Measurements from ENCODE around the gene PRIM2. TPM values are rescaled to one million over a fixed set of nuclear protein-coding genes. Genes with fewer than 3 reads are reported as not detected.
"Not testable (repeated sequence)": the region's sequence is repeated elsewhere in the genome, so short reads cannot be mapped to it uniquely, and the experiment has no call there.

The PRIM2 gene
- total RNA-seq, 4 donors from 2014 or later, result 6.0 to 15.0 (median 7.0) TPM

GRCh38 chr6:57347597-57347996, 30.2 kb downstream of the PRIM2 start:
- H3K27me3 ChIP-seq; H3K4me3 ChIP-seq; H3K4me1 ChIP-seq; H3K27ac ChIP-seq (replicated peaks in 1 of 4); DNase-seq (ENCODE audit: extremely low spot score); H3K9me3 ChIP-seq; H3K36me3 ChIP-seq; intact Hi-C loops (cut with DNase I): not testable (repeated sequence)

- H3K4me3 ChIP-seq; H3K4me1 ChIP-seq; DNase-seq (ENCODE audit: extremely low spot score); H3K36me3 ChIP-seq; intact Hi-C loops (cut with DNase I); H3K9me3 ChIP-seq; H3K27me3 ChIP-seq; H3K27ac ChIP-seq (replicated peaks in 1 of 4): not testable (repeated sequence)
- WGBS, result 53% methylated on average over 6 of the region's 6 CpGs
These were observed 33.0 kb downstream of the PRIM2 start for GRCh38 chr6:57350443-57350842.

GRCh38 chr6:57352596-57352995, 35.2 kb downstream of the PRIM2 start:
- H3K9me3 ChIP-seq; H3K27ac ChIP-seq (replicated peaks in 1 of 4); intact Hi-C loops (cut with DNase I); H3K36me3 ChIP-seq; H3K27me3 ChIP-seq; DNase-seq (ENCODE audit: extremely low spot score); H3K4me3 ChIP-seq; H3K4me1 ChIP-seq: not testable (repeated sequence)
- 39% methylated on average over 1 of the region's 1 CpG for WGBS

GRCh38 chr6:57358319-57358718, 40.9 kb downstream of the PRIM2 start:
- H3K9me3 ChIP-seq; intact Hi-C loops (cut with DNase I); DNase-seq (ENCODE audit: extremely low spot score); H3K27me3 ChIP-seq; H3K36me3 ChIP-seq; H3K27ac ChIP-seq (replicated peaks in 1 of 4); H3K4me1 ChIP-seq; H3K4me3 ChIP-seq: not testable (repeated sequence)

DNA sequence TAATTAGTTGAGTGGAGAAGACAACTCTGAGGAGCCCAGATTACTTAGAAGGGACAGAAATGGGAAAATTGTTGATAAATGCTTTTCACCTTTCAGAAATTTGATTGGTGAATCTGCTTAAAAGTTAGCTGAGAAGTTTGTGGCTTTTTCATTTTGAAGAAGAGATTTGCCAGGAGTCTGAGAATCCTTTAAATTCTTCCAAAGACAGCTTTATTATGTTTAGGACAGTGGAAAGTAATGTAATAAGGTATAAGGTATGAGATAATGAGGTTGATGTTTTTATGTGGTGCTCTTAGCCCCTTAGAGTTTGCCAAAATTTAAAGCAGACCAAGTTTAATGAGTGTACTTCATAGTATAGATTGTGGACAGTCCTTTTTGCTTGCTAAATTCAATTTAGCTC, 42.3 kb downstream of the PRIM2 start:
- H3K27me3 ChIP-seq; intact Hi-C loops (cut with DNase I); H3K4me1 ChIP-seq; H3K27ac ChIP-seq (replicated peaks in 1 of 4); DNase-seq (ENCODE audit: extremely low spot score); H3K36me3 ChIP-seq; H3K9me3 ChIP-seq; H3K4me3 ChIP-seq: not testable (repeated sequence)

GRCh38 chr6:57362340-57362739, 44.9 kb downstream of the PRIM2 start:
- intact Hi-C loops (cut with DNase I); H3K4me3 ChIP-seq; H3K36me3 ChIP-seq; H3K27ac ChIP-seq (replicated peaks in 1 of 4); DNase-seq (ENCODE audit: extremely low spot score); H3K27me3 ChIP-seq; H3K4me1 ChIP-seq; H3K9me3 ChIP-seq: not testable (repeated sequence)
- 80% methylated on average over 2 of the region's 2 CpGs for WGBS

DNA sequence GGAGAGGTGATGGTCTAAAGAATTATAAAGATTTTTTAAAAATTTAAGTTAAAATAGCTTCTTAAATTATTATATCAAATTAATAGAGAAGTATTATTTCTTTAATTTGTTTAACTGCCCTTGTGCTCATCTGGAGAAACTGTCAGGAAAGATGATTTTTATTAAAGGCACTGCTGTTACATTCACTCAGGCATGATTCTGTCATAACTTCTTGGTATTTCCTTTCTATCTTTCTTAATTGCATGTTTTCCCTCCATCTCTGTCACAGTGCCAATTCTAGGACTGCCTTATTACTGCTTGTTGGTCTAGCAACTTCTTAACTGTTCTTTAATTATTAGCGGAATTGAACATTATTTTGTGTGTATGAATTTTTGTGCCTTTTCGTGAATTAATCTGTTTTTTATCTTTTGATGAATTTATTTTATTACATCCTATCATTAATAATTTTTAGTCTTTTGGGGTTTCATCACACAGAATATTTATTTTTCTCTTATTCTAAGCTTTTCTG, 47.7 kb downstream of the PRIM2 start:
- H3K36me3 ChIP-seq; H3K4me1 ChIP-seq; H3K4me3 ChIP-seq; H3K9me3 ChIP-seq; H3K27me3 ChIP-seq; DNase-seq (ENCODE audit: extremely low spot score); H3K27ac ChIP-seq (replicated peaks in 1 of 4); intact Hi-C loops (cut with DNase I): not testable (repeated sequence)
- 90% methylated on average over 2 of the region's 2 CpGs for WGBS

- H3K4me3 ChIP-seq; intact Hi-C loops (cut with DNase I); H3K27me3 ChIP-seq; H3K4me1 ChIP-seq; DNase-seq (ENCODE audit: extremely low spot score); H3K36me3 ChIP-seq; H3K27ac ChIP-seq (replicated peaks in 1 of 4); H3K9me3 ChIP-seq: not testable (repeated sequence)
- 95% methylated on average over 4 of the region's 4 CpGs for WGBS
These were observed 51.7 kb downstream of the PRIM2 start for GRCh38 chr6:57368965-57369731.

- WGBS, result 88% methylated on average over 1 of the region's 1 CpG
- H3K4me1 ChIP-seq; DNase-seq (ENCODE audit: extremely low spot score); intact Hi-C loops (cut with DNase I); H3K27ac ChIP-seq (replicated peaks in 1 of 4); H3K4me3 ChIP-seq; H3K36me3 ChIP-seq; H3K9me3 ChIP-seq; H3K27me3 ChIP-seq: not testable (repeated sequence)
These were observed 54.3 kb downstream of the PRIM2 start for GRCh38 chr6:57371779-57372178.

DNA sequence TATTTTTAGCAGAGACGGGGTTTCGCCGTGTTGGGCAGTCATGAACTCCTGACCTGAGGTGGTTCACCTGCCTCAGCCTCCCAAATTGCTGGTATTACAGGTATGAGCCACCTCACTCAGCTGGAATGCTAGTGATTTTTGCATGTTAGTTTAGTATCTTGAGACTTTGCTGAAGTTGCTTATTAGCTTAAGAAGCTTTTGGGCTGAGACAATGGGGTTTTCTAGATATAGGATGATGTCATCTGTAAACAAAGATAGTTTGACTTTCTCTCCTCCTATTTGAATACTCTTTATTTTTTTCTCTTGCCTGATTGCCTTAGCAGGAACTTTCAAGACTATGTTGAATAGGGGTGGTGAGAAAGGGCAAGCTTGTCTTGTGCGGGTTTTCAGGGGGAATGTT, 57.3 kb downstream of the PRIM2 start:
- intact Hi-C loops (cut with DNase I); DNase-seq (ENCODE audit: extremely low spot score); H3K36me3 ChIP-seq; H3K9me3 ChIP-seq; H3K27me3 ChIP-seq; H3K27ac ChIP-seq (replicated peaks in 1 of 4); H3K4me3 ChIP-seq; H3K4me1 ChIP-seq: not testable (repeated sequence)
- 100% methylated on average over 3 of the region's 4 CpGs for WGBS

DNA sequence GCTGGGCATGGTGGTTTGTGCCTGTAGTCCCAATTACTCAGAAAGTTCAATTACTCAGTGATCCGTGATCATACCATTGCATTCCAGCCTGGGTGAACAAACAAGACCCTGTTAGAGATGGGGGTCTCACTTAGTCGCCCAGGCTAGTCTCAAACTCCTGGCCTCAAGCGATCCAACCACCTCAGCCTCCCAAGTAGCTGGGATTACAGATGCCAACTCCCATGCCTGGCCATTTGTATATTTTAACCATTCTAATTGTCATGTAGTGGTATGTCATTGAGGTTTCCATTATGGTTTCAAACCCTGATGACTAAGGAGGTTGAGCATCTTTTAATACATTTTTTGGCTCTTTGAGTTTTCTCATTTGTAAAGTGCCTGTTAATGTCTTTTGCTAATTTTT, 58.7 kb downstream of the PRIM2 start:
- H3K4me1 ChIP-seq; H3K4me3 ChIP-seq; H3K36me3 ChIP-seq; H3K27ac ChIP-seq (replicated peaks in 1 of 4); DNase-seq (ENCODE audit: extremely low spot score); H3K27me3 ChIP-seq; intact Hi-C loops (cut with DNase I); H3K9me3 ChIP-seq: not testable (repeated sequence)
- 100% methylated on average over 3 of the region's 3 CpGs for WGBS

DNA sequence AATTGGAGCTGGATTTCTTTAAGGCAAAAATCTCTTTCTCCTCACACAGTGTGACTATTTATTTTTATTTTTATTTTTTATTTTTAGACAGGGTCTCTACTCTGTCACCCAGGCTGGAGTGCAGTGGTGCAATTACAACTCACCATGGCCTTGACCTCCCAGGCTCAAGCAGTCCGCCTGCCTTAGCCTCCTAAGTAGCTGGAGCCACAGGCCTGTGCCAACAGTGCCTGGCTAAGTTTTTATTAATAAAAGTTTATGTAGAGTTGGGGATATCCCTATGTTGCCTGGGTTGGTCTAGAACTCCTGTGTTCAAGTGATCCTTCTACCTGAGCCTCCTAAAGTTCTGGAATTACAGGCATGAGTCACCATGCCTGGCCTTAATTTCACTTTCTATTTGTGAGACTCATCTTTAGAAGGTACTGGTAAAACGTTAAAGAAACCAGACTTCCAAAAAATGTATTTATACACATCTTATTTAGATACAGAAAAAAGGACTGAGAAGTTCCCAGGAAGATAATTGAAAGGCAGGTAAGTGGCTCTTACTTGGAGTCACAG, 71.7 kb downstream of the PRIM2 start:
- H3K4me1 ChIP-seq; DNase-seq (ENCODE audit: extremely low spot score); H3K9me3 ChIP-seq; H3K4me3 ChIP-seq; H3K27ac ChIP-seq (replicated peaks in 1 of 4); H3K36me3 ChIP-seq; intact Hi-C loops (cut with DNase I); H3K27me3 ChIP-seq: not testable (repeated sequence)
- WGBS, result 72% methylated on average over 2 of the region's 2 CpGs

DNA sequence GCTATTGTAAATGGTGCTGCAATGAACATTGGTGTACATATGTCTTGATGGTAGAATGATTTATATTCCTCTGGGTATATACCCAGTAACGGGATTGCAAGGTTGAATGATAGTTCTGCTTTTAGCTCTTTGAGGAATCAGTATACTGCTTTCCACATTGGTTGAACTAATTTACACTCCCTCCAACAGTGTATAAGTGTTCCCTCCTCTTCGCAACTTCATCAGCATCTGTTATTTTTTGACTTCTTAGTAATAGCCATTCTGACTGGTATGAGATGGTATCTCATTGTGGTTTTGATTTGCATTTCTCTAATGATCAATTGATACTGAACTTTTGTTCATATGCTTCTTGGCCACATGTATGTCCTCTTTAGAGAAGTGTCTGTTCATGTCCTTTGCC, 73.4 kb downstream of the PRIM2 start:
- intact Hi-C loops (cut with DNase I); DNase-seq (ENCODE audit: extremely low spot score); H3K9me3 ChIP-seq; H3K27me3 ChIP-seq; H3K36me3 ChIP-seq; H3K4me3 ChIP-seq; H3K4me1 ChIP-seq; H3K27ac ChIP-seq (replicated peaks in 1 of 4): not testable (repeated sequence)
- 98% methylated on average over 2 of the region's 2 CpGs for WGBS

All from esophagus muscularis mucosa (tissue), 4 donors.